GM21786 (cell line): ENCODE measurements around the gene CD300LB.
A peak's percentile ranks its signal among the peaks of the same experiment; 100 is the strongest.
"Not testable (repeated sequence)": the region's sequence is repeated elsewhere in the genome, so short reads cannot be mapped to it uniquely, and the experiment has no call there.

Source experiments
- ATAC-seq: cut with Tn5 transposase; IDR thresholded peaks from one replicate; pipeline ENCODE4 v1.9.1; 2021; ENCODE audit not compliant: unreplicated experiment

Gene CD300LB

DNA sequence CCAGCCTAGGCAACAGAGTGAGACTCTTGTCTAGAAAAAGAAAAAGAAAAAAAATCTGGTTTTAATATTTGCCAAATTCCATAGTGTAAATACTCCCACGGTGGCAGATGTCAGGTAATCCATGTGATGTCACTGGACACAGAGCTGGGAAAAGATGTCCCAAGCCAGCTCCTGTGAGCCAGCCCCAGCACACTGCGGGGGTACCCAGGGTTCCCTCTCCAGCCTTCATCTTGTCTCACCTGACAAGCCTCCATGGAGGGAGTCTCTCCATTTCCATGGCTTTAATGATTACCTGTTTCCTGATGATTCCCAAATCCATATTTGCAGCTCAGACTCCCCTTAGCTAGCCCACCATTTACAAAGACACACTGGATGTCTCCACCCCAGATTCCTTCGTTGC is 4.6 kb downstream of the CD300LB start:
- ATAC-seq: no peak

DNA sequence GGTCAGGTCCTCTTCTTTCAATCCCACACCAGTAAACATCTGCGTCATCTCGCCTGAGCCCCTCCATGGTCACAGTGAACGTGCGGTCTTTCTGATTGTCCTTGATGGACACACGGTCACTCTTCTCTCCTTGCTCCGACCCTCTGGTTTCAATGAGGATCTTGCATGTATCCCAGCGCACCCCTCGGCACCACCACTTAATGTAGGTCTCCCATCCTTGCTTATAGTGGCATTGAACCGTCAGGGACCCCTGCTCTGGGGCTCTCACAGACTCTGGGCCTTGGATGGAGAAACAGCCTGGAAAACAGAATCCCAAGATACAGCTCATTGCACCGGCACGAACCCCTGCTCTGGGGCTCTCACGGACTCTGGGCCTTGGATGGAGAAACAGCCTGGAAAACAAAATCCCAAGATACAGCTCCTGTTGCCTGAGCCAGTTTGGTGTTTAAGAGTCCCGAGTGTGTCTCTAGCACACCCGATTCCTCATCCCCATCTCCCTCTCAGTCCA is 5.4 kb downstream of the CD300LB start:
- no peak for ATAC-seq

DNA sequence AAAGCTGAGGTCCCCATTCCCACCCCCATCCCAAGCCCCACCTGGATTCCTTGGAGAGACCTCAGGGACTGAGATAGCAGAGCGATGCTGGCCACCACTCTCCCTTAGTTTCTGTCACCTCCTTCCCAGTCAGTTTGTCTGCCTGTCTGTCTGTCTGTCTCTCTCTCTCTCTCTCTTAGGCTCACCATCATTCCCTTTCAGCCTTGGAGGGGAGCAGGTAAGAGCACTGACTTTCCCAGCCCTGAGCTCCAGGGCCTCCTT is 5.9 kb downstream of the CD300LB start:
- no peak for ATAC-seq

DNA sequence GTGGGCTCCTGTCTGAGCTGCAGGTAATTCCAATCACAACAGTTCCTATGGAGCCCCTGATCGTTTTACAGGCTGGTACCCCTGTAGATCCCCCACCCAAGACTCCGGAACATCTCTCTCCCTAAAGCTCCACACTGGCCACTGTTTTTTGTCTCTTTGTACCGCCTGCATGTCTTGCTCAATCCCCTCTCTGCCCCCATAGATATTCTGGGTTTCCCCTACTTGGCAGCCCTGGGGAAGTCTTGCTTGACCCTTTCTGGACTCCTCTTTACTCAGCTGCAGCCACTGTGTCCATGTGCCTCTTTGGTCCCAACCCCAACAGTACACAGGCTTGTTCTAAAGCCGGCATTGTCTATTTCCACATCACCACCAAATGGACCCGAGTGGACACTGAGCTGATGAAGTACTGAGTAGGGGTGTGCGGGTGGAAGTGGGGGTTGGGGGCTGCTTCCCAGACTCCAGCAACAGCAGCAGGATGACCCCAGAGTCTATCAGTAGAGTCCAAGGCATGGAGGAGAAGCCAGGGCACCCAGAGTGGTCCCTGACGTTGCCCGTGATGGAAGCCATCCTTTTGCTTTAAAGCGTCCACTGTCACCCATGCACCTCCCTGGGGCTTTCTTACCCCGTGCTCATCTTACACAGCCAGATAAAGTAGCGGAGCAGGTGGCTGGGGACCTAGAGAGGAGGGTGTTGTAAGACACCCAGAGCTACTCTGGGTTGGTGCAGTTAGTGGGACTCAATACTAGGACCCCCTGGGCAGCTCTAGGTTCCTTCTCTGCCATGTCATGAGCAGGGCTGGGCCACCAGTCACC is 6.4 kb downstream of the CD300LB start:
- no peak for ATAC-seq

DNA sequence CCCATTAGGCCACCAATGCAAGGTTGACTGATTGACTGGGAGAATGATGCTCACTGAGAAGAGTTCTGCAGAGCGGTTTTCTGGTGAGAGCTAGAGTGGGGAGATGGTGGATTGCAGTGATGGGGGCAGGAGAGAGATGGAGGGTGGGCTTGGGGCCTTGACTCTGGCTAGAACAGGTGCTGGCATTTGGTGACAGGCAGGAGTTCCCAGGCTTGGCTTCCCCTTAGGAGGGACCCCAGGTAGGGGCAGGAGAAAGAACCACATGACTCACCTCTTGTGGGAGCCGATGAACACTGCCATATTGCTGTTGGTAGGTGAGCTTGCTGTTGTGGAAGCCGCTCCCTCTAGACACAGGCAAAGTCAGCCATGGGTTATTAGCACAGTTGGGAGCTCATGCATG is 8.0 kb downstream of the CD300LB start:
- ATAC-seq: no peak

DNA sequence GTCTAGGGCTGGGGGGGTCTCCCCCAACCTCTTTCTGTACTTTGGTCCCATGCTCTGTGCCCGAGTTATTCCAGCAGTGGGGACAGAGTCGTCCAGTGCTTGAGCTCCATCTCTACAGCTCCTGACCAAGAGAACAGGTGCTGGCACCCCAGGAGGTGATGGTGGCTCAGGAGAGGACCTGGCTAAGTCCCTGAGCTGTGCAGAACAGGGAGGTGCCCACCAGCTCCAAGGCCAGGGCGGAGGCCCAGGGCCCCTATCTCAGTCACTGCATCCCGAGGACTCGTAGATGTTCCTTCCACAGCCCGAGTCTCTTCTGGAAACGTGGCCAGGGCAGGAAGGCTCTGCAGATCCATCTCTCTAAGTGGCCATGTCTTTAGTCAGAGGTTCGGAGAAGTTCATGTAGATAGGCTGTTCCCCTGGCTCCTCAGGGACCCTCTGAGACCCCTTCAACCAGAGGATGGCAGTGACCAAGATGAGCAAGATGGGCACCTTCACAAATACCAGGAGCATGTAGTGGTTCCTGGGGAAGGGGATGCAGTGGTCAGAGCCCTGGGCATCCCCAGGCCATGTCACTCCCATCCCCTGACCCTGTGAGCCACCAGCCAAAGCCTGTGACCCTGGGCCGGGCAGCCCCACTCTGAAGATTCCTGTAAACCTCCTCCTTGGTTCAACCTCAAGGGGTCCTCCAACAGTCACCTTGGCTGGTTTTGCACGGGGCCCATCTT is 8.7 kb downstream of the CD300LB start:
- ATAC-seq: no peak

DNA sequence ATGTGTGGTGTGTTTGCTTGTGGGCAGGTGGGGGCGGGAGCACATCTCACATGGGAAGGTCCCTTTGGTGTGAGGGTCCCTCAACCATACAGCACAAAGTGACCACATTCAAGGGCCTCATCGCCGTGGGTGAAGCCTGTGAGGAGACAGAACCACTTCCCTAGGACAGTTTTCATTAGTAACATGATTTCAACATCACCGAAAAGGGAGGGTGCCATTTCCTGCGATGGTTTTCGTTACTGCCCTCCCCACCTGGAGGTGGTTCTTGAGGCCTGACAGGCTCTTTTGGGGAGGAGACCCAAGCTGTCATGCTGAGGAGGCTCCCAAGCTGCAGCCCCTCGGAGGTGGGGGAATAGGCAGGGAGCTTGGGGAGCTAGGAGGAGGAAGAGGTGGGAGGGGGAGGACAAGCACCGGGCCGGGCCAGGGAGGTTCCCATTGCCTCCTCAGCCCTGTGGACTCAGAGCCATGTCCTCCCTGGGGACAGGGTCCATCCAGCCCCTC is 9.5 kb downstream of the CD300LB start:
- ATAC-seq: no peak

DNA sequence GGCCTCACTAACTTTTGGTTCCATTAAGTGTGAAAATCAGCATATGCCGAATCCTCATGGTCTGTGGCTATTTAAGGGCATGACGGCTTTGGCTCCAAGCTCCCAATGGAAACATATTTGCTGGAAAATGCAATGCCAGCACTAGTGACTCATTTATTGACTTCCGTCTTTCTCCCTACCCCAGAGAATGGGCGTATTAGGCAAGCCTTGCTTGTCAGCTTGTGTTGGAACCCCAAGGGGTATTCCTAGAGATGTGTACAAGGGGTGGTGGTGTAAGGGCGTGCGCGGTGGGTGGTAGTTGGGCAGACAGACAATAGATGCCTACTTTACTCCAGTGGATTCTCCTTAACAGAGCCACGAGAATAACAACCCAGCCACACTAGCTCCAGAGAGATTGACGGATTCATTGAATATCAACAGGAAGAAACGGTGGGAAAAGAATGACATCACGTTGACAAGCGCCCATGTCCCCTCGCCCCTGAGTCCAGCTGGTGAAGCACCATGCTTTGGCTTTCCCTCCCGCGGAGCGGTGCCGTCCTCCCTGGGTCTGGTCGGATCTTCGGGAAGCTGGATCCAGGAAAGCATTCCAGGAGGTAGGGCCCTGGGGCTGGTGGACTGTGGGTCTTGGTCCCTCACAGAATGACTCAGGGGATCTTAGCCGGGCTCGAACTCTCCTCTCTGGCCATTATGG is 10.3 kb downstream of the CD300LB start:
- ATAC-seq: no peak

DNA sequence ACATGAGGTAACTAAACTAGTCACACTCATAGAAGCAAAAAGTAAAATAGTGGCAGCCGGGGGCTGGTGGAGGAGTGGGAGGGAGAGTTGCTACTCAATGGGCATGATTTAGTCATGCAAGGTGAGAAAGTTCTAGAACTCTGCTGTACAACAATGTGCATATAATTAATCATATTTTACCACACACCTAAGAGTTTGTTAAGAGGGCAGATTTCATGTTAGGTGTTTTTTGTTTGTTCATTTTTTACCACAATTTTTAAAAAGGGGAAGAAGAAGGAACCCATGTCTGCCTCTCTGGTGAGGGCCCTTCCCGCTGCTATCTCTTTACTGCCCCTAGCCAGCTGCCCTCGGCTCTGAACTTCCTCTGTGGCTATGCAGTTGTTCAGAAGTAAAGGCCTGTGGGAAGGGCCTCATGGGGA is 11.2 kb downstream of the CD300LB start:
- no peak for ATAC-seq

DNA sequence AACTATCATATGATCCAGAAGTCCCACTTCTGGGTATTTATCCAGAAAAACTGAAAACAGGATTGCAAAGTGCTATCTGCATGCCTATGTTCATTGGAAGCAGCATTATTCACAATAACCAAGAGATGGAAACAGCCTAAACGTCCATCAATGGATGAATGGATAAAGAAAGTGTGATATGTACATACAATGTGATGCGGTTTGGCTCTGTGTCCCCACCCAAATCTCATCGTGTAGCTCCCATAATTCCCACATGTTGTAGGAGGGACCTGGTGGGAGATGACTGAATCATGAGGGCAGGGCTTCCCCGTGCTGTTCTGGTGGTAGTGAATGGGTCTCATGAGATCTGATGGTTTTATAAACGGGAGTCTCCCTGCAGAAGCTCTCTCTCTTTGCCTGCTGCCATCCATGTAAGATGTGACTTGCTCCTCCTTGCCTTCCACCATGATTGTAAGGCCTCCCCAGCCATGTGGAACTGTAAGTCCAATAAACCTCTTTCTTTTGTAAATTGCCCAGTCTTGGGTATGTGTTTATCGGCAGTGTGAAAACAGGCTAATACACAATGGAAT is 12.8 kb downstream of the CD300LB start:
- ATAC-seq: not testable (repeated sequence)

DNA sequence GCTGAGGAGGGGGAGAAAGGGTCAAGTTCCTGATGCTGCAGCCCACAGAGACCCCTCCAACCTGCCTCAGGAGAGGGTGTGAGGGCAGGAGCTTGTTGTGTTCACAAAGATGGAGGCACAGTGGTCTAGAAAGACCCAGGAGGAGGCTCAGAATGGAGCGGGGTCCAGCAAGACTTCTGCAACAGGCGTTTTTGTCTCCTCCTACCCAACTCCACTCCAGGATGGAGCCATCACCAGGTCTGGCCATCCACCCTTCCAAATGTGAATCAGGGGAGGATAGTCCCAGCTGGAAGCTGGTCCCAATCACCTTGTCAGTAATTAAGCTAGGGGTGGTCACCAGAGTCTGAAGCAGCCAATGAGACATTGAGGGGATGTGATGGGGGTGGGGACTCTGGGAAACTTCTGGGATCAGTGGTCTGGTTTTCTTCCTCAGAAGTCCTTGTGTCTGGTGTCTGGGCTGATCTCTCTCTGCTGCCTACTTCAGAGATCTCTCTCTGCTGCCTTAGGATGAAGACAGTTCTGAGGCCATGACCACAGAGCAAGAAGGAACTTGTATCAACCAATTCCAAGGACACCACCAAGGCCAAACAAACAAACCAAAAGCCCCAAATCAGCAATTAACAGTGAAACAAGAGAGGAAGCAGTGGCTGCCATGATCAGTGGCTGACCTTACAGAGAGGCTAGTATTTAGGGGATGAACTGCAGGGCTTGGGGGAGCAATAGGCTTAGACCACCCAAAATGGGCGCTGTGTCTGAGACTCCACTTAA is 14.5 kb downstream of the CD300LB start:
- no peak for ATAC-seq

DNA sequence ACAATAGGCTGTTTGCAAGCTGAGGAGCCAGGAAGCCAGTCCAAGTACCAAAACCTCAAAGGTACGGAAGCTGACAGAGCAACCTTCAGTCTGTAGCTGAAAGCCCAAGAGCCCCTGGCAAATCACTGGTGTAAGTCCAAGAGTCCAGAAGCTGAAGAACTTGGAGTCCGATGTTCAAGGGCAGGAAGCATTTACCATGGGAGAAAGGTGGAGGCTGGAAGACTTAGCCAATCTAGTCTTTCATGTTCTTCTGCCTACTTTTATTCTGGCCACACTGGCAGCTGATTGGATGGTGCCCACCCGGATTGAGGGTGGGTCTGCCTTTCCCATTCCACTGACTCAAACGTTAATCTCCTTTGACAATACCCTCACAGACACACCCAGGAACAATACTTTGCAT is 15.3 kb downstream of the CD300LB start:
- no peak for ATAC-seq

DNA sequence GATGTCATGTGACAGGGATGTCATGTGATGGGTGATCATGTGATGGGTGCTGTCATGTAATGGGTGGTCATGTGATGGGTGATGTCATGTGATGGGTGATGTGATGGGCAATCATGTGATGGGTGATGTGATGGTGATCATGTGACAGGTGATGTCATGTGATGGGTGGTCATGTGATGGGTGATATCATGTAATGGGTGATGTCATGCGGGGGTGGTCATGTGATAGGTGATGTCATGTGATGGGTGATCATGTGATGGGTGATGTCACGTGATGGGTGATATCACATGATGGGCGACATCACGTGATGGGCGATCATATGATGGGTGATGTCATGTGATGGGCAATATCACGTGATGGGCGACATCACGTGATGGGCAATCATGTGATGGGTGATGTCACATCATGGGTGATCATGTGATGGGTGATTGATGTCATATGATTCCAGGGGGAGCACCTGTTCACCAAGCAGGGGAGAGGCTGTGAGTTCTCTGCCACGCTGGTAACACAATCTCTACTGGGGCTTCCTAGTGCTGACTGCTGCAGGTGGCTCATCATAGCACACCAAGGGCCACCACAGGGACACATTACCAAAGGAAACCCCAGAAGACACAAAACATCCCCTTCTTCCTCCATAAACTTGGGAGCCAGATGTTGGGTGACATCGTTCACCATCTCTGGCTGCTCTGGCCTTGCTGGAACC is 16.5 kb downstream of the CD300LB start:
- ATAC-seq: no peak

DNA sequence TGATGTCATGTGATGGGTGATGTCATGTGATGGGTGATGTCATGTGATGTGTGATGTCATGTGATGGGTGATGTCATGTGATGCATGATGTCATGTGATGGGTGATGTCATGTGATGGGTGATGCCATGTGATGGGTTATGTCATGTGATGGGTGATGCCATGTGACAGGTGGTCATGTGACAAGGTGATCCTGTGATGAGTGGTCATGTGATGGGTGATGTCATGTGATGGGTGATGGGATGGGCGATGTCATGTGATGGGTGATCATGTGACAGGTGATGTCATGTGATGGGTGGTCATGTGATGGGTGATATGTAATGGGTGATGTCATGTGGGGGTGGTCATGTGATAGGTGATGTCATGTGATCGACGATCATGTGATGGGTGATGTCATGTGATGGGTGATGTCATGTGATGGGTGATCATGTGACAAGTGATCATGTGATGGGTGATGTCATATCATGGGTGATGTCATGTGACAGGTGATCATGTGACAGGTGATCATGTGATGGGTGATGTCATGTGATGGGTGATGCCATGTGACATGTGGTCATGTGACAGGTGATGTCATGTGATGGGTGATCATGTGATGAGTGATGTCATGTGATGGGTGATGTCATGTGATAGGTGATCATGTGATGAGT is 17.2 kb downstream of the CD300LB start:
- ATAC-seq: no peak

DNA sequence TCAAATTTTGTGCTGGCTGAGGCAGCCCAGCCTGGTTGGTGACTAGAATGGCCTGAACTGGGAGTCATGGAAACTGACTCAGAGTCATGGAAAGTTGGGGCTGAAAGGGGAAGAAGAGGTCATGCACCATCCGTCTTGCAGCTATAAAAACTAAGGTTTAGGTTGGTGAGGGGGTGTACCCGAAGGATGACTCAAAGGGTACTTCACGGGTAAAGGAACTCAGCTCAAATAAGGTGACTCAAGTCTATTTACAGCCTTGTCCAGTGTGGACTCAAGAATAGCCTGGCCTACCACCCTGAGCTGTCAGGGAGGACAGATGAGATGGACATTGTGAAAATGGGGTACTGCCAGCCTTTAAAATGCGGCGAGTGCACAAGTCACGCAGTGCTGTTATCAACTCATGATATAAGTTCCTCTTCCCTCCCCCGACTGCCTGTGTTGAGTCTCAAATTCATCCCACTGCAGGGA is 18.6 kb downstream of the CD300LB start:
- ATAC-seq: peak; percentile 76

DNA sequence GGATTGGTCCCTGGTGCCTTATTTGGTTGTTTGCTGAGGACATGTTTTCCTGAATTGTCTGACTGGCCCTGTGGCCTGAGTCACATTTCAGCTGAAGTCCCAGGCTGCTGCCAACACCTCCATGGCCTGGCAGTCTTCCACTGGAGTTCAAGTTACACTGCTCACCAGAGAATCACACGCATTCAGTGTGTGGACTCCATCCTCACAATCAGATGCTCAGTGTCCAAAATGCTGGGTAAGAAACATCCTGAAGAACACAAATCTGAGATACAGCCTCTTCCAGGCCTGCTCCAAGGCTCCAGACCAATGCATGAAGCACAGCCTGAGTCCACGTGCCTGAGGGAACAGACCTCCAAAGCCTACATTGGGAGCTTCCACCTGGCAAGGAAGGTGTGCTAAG is 19.2 kb downstream of the CD300LB start:
- no peak for ATAC-seq

DNA sequence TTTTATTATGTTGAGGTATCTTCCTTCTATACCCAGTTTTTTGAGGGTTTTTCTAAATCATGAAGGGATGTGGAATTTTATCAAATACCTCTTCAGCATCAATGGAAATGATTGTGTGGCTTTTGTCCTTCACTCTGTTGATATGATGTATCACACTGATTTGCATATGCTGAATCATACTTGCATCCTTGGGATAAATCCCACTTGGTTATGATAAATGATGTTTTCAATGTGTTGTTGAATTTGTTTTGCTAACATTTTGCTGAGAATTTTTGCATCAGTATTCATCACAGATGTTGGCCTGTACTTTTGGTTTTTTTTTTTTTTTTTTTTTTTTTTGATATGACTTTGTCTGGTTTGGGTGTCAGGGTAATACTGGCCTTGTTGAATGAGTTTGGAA is 23.1 kb downstream of the CD300LB start:
- ATAC-seq: no peak

DNA sequence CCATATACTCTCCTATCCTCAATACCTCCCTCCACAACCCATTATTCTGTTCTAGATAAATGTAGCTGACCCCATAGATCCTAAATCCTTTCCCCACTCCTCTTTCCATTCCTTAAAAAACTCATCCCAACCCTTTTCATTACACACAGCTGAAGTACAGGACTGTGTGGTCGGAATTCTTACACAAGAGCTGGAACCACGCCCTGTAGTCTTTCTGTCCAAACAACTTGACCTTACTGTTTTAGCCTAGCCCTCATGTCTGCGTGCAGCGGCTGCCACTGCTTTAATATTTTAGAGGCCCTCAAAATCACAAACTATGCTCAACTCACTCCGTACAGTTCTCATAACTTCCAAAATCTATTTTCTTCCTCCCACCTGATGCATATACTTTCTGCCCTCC is 27.3 kb downstream of the CD300LB start:
- ATAC-seq: not testable (repeated sequence)

DNA sequence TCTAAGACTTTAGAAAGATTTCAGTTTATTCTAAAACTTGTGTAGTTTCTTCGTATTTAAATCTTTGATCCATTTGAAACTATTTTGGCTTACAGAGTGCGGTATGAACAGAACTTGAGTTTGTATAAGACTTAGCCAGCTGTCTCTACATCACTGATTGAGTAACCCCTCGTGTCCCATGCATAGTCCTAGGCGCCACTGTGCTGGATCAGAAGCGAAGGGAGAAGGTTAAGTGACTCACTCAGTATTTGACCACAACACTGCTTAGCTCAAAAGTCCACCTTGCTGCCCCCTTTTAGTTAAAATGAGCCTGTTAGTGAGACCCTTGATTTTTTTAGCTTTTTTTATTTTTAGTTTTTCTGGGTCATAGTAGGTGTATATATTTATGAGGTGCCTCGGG is 28.4 kb downstream of the CD300LB start:
- ATAC-seq: no peak
